GM12864 (cell line): ENCODE measurements around the gene SLC6A20.
"Not testable (repeated sequence)": the region's sequence is repeated elsewhere in the genome, so short reads cannot be mapped to it uniquely, and the experiment has no call there.

Experiments used
- DNase-seq: peaks from one replicate; pipeline ENCODE4 v3.0.0-alpha.2; 2011; ENCODE audit warnings: low read depth
- H3K4me3 ChIP-seq: 2 replicates; pipeline ENCODE4 v1.5.1; 2011; ENCODE audit warnings: mild to moderate bottlenecking, low read depth, low read length, control low read depth
- TF ChIP-seq, protein P1 (sequence below): IDR thresholded peaks from 2 replicates; pipeline ENCODE4 v1.5.1; 2011; ENCODE audit warnings: low read depth, mild to moderate bottlenecking, moderate library complexity, low read length, control low read depth, inconsistent platforms; ENCODE audit errors: missing control alignments

Gene SLC6A20

DNA sequence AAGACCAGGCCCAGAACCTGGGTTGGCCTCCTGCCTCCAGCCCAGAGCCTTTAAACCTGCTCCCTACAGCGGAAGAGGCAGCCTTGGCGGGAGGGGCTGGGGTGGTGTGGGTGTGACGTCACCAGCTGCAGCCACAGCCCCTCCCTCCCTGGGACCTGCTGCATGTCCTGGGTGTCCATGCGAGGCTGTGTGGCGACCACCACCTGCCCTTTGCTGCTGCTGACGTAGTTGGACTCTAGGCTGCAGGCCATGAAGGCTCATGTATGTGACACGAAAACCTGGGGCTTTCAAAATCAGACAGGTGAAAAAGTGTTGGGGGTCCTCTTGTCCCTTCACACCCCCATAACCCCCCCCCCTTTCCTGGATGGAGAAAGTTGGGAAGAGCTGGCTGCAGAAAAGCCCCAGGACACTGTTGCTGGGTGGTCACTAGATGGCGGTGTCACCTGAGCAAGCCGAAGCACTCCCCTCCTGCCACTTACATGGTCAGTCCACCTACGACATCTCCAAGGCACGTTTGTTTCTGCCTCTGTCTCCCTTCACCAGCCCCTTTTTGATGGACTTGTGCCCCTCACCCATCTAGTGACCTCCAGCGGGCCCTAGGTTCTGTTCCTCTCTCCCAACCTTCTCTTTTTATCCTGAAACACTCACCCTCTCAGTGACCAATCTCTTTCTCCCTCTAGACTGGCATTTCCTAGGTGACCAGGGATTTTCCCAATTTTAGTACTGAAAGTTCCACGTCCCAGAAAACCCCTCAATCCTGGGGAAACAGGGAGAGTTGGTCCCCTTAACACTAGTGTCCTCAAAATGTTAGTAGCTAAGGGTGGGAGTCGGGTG, 35.2 kb downstream of the SLC6A20 start:
- peak; percentile 29 for DNase-seq
- no peak overlapping the region for H3K4me3 ChIP-seq
- TF ChIP-seq, protein P1, sequence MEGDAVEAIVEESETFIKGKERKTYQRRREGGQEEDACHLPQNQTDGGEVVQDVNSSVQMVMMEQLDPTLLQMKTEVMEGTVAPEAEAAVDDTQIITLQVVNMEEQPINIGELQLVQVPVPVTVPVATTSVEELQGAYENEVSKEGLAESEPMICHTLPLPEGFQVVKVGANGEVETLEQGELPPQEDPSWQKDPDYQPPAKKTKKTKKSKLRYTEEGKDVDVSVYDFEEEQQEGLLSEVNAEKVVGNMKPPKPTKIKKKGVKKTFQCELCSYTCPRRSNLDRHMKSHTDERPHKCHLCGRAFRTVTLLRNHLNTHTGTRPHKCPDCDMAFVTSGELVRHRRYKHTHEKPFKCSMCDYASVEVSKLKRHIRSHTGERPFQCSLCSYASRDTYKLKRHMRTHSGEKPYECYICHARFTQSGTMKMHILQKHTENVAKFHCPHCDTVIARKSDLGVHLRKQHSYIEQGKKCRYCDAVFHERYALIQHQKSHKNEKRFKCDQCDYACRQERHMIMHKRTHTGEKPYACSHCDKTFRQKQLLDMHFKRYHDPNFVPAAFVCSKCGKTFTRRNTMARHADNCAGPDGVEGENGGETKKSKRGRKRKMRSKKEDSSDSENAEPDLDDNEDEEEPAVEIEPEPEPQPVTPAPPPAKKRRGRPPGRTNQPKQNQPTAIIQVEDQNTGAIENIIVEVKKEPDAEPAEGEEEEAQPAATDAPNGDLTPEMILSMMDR: peak; percentile 91

DNA sequence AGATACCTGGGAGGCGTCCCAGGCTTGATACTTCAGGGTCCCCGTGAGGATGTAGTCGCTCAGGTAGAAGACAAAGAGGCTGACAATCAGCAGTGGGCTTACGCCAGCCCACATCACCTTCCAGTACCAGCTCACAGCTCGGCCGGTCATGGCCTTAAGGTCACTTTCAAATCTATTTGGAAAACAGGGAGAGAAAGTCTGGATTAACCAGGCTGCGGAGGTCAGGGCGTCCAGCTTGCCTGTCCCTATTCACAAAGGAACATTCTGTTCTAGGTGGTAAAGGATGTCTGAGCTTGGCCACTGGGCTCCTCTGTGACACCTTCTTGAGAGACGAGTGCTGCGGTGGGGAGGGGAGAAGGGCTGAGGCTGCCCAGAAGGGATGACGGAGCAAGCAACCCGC, 36.5 kb downstream of the SLC6A20 start:
- TF ChIP-seq, protein P1: no peak
- no peak overlapping the region for H3K4me3 ChIP-seq
- DNase-seq: no peak

DNA sequence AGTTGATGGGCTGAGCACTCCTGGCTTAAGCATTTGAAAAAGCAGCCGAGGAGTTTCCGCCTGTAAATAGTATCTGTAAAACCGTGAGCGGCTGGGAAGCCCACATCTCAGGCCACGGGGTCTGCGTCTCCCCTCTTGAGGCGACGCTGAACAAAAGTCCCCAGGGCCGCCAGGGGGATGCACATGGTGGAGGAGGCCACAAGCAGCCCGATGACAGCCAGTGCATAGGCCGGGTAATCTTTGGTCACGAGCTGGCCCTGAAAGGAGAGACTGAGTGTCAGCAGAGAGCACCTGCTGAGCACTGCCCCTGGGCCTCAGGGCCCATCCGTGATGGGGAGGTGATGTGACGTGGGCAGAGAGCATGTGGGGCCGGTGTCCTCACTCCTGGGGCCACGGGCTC, 37.5 kb downstream of the SLC6A20 start:
- TF ChIP-seq, protein P1: no peak
- no peak for DNase-seq
- no peak overlapping the region for H3K4me3 ChIP-seq

DNA sequence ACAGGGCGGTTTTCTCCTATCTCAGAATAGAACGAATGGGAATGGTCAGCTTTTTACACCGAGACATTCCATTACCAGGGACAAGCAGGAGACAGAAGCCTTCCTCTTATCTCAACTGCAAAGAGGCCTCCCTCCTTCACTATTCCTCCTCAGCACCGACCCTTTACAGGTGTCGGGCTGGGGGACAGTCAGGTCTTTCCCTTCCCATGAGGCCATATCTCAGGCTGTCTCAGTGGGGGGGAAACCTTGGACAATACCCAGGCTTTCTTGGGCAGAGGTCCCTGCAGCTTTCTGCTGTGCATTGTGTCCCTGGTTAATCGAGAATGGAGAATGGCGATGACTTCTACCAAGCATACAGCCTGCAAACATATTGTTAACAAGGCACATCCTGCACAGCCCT, 39.2 kb downstream of the SLC6A20 start:
- H3K4me3 ChIP-seq, DNase-seq: not testable (repeated sequence)

DNA sequence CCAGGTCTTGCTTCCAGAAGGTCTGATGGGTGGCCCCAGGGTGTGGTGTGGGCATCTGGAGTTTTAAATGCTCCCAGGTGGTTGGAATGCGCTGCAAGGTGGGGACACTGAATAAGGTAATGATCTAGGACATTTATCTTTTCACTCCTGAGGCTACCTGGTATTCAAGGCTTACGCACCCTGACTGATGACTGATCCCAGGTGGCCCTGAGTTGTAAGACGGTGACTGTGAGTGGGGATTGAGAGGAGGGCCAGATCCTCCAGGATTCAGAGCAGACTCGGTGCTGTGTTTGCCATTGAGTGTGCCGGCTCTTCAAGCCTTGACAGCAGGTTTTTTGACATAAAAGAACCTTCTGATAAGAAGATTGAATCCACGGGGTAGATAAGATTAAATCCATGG, 40.3 kb downstream of the SLC6A20 start:
- TF ChIP-seq, protein P1: no peak
- DNase-seq: no peak

DNA sequence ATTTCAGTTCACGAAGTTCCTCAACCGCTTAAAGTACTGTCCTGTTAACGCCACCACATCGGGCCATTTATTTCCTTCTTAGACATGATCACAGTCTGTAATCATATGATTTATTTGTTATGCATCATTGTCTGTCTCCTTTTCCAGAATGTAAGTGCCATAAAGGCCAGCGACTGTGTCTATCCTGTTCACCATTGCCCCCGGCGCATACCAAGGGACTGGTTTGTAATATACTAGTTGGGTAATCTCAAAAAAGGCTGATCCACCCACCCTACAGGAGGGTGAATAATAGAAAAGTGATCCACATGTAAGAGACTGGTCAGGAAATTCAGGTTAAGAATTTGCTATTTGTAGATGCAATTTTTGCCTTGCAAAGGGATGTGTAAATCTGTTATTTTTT, 41.9 kb downstream of the SLC6A20 start:
- DNase-seq: no peak
- TF ChIP-seq, protein P1: no peak
- H3K4me3 ChIP-seq: no peak overlapping the region

More for the DNA sequence above, 40.3 kb downstream of the SLC6A20 start:
- H3K4me3 ChIP-seq: no peak overlapping the region

DNA sequence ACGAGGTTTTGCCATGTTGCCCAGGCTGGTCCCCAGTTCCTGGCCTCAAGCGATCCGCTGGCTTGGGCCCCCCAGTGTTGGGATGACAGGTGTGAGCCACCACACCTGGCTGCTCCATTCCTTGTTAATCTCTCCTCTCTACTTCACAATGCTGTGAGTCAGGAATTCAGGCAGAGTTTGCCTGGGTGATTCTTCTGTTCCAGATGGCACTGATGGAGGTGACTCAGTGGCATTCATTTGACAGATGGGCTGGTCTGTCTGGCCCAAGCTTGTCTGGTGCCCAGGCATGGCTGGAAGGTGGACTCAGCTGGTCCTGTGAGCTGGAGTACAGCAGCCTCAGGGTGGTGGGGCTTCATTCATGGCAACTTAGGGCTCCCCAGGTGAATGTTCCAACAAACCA, 43.2 kb downstream of the SLC6A20 start:
- TF ChIP-seq, protein P1: no peak
- no peak for DNase-seq

More for the DNA sequence above, 43.2 kb downstream of the SLC6A20 start:
- H3K4me3 ChIP-seq: no peak overlapping the region
